Gastrocnemius medialis (tissue), 4 donors: Measurements from ENCODE around the gene ANKS1B. TPM values are rescaled to one million over a fixed set of nuclear protein-coding genes. Genes with fewer than 3 reads are reported as not detected.

Experiments used
- ATAC-seq, 2 donors: fragments of 150-250 bp; one replicate each; pipeline ENCODE4 v1.9.1; 2016
- DNase-seq, 2 donors: peaks; one replicate each; pipeline ENCODE4 v3.0.0-alpha.2; 2019
- H3K27ac ChIP-seq, 4 donors: fragments of 200-600 bp; sonication (generic); 1 replicate in 1 of 4; 2 replicates in 3 of 4; pipeline ENCODE4 v1.5.1; 2016 to 2018; ENCODE audit warnings: mild to moderate bottlenecking in 2 of 4, moderate library complexity in 1 of 4
- H3K27me3 ChIP-seq, 3 donors: fragments of 200-600 bp; sonication (generic) in 2 of 3; 1 replicate in 1 of 3; 2 replicates in 2 of 3; pipeline versions ENCODE4 v1.5.1 to v1.6.0; 2016 to 2019; ENCODE audit warnings: mild to moderate bottlenecking in 1 of 3, moderate library complexity in 1 of 3
- H3K36me3 ChIP-seq, 2 donors: fragments of 200-600 bp; sonication (generic) in 1 of 2; one replicate each; pipeline ENCODE4 v1.5.1; 2017 to 2018
- H3K4me1 ChIP-seq, 2 donors: fragments of 200-600 bp; sonication (generic) in 1 of 2; one replicate each; pipeline ENCODE4 v1.5.1; 2016 to 2017; ENCODE audit warnings: mild to moderate bottlenecking in 2 of 2
- H3K4me3 ChIP-seq, 4 donors: fragments of 200-600 bp; sonication (generic) in 3 of 4; 1 replicate in 1 of 4; 2 replicates in 3 of 4; pipeline ENCODE4 v1.5.1; 2016 to 2019; ENCODE audit warnings: mild to moderate bottlenecking in 2 of 4
- H3K9me3 ChIP-seq, 3 donors: fragments of 200-600 bp; sonication (generic) in 2 of 3; 1 replicate in 1 of 3; 2 replicates in 2 of 3; pipeline ENCODE4 v1.5.1; 2016 to 2019
- POLR2A ChIP-seq, 2 donors: fragments of 450-650 bp; IDR thresholded peaks; one replicate each; pipeline ENCODE4 v1.6.1; 2017; ENCODE audit warnings: antibody characterized with exemption in 2 of 2, mild to moderate bottlenecking in 2 of 2, moderate library complexity in 2 of 2
- in situ Hi-C, 4 donors: fragments of 200-750 bp; cut with MboI; loops; one replicate each; pipeline versions ENCODE4 v1.15.0 to v1.8.0; 2017; ENCODE audit warnings: low sequenced_read_pairs in 4 of 4
- intact Hi-C: fragments of 100-400 bp; cut with DNase I; formaldehyde crosslinking; loops from one replicate; pipeline ENCODE4 v1.15.1; 2023; ENCODE audit warnings: low total_unique reads
- total RNA-seq, 4 donors: library from RNA; depleted of rRNA; stranded (reverse); fragments of >200 nt; gene quantifications; one replicate each; pipeline versions ENCODE4 v1.1.0 to v1.2.3, GENCODE V29; 2016
- TF ChIP-seq, protein P1 (sequence below), 5 experiments: fragments of 450-650 bp in 3 of 5; fragments of 200-600 bp in 2 of 5; sonication (generic) in 2 of 5; IDR thresholded peaks in 4 of 5; conservative IDR thresholded peaks in 1 of 5; 1 replicate in 4 of 5; 2 replicates in 1 of 5; pipeline ENCODE4 v1.5.1; 2016 to 2019; ENCODE audit warnings: antibody characterized with exemption in 5 of 5, mild to moderate bottlenecking in 3 of 5, moderate library complexity in 3 of 5

ANKS1B gene
- total RNA-seq, 4 donors from 2014 or later, result 3.9 to 14.5 (median 5.7) TPM

DNA sequence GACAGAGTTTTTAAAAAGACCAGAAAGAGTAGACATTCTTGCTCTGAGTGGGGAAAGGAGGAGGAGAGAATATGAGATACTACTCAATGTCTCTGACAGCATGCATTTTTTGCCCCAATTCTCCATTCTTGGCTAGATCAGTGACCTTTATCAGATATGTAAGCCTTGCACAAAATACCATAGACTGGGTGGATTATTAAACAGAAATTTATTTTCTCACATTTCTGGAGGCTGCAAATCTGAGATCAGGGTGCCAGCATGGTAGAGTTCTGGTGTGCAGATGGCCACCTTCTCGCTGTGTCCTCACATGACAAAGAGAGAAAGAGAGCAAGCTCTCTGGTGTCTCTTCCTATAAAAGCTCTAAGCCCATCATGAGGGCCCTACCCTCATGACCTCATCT is 38.6 kb downstream of the ANKS1B start:
- intact Hi-C loops (no loop called here), in situ Hi-C loops (no loop called here)
- H3K4me1 ChIP-seq, result no peaks in the 10 kb centered on the region
- no peak overlapping the region for H3K27ac ChIP-seq
- DNase-seq (no peak), ATAC-seq (no peak)
- no peaks in the 10 kb centered on the region for H3K9me3 ChIP-seq
- TF ChIP-seq POLR2A (IDR thresholded peaks at IDR 0.05), result no peak
- TF ChIP-seq, protein P1, sequence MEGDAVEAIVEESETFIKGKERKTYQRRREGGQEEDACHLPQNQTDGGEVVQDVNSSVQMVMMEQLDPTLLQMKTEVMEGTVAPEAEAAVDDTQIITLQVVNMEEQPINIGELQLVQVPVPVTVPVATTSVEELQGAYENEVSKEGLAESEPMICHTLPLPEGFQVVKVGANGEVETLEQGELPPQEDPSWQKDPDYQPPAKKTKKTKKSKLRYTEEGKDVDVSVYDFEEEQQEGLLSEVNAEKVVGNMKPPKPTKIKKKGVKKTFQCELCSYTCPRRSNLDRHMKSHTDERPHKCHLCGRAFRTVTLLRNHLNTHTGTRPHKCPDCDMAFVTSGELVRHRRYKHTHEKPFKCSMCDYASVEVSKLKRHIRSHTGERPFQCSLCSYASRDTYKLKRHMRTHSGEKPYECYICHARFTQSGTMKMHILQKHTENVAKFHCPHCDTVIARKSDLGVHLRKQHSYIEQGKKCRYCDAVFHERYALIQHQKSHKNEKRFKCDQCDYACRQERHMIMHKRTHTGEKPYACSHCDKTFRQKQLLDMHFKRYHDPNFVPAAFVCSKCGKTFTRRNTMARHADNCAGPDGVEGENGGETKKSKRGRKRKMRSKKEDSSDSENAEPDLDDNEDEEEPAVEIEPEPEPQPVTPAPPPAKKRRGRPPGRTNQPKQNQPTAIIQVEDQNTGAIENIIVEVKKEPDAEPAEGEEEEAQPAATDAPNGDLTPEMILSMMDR (IDR thresholded peaks at IDR 0.05 in 4 of 5, conservative IDR thresholded peaks at IDR 0.05 in 1 of 5), result no peak
- H3K27me3 ChIP-seq, result no peaks in the 10 kb centered on the region
- H3K4me3 ChIP-seq, result no peak overlapping the region
- H3K36me3 ChIP-seq, result no peaks in the 10 kb centered on the region

DNA sequence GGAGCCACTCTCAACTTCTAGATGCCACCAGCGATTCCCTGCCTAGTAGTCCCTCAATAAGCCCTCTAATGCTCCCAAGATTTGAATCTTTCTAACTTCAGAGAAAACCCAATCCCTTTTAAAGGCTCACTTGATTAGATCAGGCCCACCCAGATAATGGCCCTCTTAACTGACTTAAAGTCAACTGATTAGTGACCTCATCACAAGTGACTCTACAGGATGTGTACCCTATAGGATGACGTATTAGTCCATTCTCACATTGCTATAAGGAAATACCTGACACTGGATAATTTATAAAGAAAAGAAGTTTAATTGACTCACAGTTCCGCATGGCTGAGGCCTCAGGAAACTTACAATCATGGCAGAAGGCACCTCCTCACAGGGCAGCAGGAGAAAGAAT is 49.1 kb downstream of the ANKS1B start:
- TF ChIP-seq, protein P1 (IDR thresholded peaks at IDR 0.05 in 4 of 5, conservative IDR thresholded peaks at IDR 0.05 in 1 of 5), result no peak
- no peak for TF ChIP-seq POLR2A (IDR thresholded peaks at IDR 0.05)
- H3K36me3 ChIP-seq, result no peaks in the 10 kb centered on the region
- DNase-seq (no peak), ATAC-seq (no peak)
- intact Hi-C loops (no loop called here), in situ Hi-C loops (no loop called here)
- H3K27me3 ChIP-seq, result no peaks in the 10 kb centered on the region
- H3K4me3 ChIP-seq, result no peak overlapping the region
- no peaks in the 10 kb centered on the region for H3K9me3 ChIP-seq
- no peak overlapping the region for H3K27ac ChIP-seq
- no peaks in the 10 kb centered on the region for H3K4me1 ChIP-seq

DNA sequence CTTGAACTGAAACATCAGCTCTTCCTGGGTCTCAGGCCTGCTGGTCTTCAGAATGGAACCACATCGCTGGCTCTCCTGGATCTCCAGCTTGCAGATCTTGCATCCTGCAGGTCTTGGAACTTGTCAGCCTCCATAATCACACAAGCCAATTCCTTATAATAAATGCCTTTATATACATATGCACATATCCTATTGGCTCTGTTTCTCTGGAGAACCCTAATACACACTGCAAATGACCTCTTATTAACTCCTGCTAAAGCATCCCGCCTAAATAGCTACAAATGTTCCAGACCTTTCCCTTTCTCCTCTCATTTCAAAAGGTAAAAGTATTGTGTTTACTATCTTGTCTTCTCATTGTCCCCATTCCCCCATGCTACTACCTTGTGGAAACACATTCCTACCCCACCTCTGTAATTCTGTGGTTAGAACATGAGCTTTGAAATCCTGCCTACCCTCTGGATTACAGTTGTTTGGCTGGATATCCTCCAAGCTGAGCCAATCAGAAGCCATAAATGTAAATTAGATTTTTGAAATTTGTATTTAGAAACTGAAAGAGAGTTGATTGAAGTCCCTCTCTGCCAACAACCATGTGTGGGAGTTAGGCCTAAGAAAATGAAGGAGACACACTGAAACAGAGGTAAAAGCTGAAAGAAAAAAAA is 58.1 kb downstream of the ANKS1B start:
- H3K4me1 ChIP-seq, result no peaks in the 10 kb centered on the region
- in situ Hi-C loops (no loop called here), intact Hi-C loops (no loop called here)
- H3K4me3 ChIP-seq, result no peak overlapping the region
- TF ChIP-seq, protein P1 (IDR thresholded peaks at IDR 0.05 in 4 of 5, conservative IDR thresholded peaks at IDR 0.05 in 1 of 5), result no peak
- no peak for TF ChIP-seq POLR2A (IDR thresholded peaks at IDR 0.05)
- H3K27me3 ChIP-seq, result no peaks in the 10 kb centered on the region
- H3K36me3 ChIP-seq, result no peaks in the 10 kb centered on the region
- no peaks in the 10 kb centered on the region for H3K9me3 ChIP-seq
- H3K27ac ChIP-seq, result no peak overlapping the region
- ATAC-seq (no peak), DNase-seq (no peak)

DNA sequence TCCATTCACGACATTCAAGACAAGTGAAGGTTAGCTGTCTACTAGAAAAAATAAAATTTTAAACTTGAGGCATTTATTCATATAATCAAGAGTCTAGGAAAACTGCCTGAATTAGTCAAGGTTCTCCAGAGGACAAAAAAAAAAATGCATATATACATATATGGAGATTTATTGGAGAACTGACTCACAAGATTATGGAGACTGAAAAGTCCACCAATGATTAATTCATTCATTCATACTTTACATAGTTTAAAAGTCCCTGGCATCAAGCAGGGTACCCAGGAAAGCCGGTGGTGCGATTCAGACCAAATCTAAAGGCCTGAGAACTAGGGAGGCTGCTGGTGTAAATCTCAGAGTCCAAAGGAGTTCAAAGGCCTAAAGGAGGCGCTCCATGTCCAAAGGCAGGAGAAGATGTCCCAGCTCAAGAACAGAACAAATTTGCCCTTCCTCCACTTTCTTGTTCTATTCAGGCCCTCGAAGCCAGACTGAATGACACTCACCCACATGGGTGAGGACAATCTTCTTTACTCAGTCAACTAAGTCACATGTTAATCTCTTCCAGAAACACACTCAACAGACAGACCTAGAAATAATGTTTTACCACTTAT is 64.3 kb downstream of the ANKS1B start:
- H3K4me1 ChIP-seq, result no peaks in the 10 kb centered on the region
- no peak for DNase-seq
- no peaks in the 10 kb centered on the region for H3K9me3 ChIP-seq
- H3K27ac ChIP-seq, result no peak overlapping the region
- H3K27me3 ChIP-seq, result no peaks in the 10 kb centered on the region
- in situ Hi-C loops (no loop called here), intact Hi-C loops (no loop called here)
- no peak overlapping the region for H3K4me3 ChIP-seq
- no peak for TF ChIP-seq POLR2A (IDR thresholded peaks at IDR 0.05)
- no peaks in the 10 kb centered on the region for H3K36me3 ChIP-seq
- ATAC-seq, result no peak

DNA sequence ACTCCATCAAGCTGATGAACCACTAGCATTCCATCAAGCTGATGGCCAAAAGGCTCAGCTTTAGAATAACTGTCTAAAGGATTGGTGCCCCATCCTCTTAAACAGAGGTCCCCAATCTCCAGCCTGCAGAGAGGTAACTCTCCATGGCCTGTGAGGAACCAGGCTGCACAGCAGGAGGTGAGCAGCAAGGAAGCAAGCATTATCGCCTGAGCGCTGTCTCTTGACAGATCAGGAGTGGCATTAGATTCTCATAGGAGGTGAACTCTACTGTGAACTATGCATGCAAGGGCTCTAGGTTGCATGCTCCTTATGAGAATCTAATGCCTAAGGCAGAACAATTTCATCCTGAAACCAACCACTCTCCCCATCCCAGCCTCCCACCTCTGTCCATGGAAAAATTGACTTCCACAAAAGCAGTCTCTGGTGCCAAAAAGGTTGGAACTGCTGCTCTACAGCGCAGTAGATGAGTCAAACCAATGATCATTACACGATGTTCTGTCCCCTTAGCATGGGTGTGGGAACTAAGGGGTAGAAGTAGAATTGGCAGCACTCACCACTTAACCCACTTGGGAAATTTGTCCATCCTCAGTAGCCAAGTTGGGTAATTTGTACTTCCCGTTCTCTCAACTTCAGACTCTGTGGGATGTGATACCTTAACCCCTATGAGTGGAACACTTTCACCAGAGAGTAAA is 66.9 kb downstream of the ANKS1B start:
- intact Hi-C loops, result no loop called here
- DNase-seq (peak; percentile 30 to 54), ATAC-seq (peak; percentile 91 to 93)
- in situ Hi-C loops, result no loop called here
- TF ChIP-seq, protein P1 (IDR thresholded peaks at IDR 0.05 in 4 of 5, conservative IDR thresholded peaks at IDR 0.05 in 1 of 5), result no peak
- no peak for TF ChIP-seq POLR2A (IDR thresholded peaks at IDR 0.05)
- Histone ChIP-seq H3K27ac (peak overlapping the region in 1 of 4 donors; percentile 22), H3K27me3 (no peaks in the 10 kb centered on the region), H3K4me1 (no peaks in the 10 kb centered on the region), H3K4me3 (no peak overlapping the region), H3K36me3 (no peaks in the 10 kb centered on the region), H3K9me3 (no peaks in the 10 kb centered on the region)
